GM06990 (cell line): ENCODE results near the gene TSPAN9.

Experiments used
- DNase-seq: peaks from one replicate; pipeline ENCODE4 v3.0.0-alpha.2; 2011; ENCODE audit not compliant: insufficient read length; ENCODE audit errors: extremely low read depth
- H3K27me3 ChIP-seq: replicated peaks from 2 replicates; pipeline ENCODE4 v1.6.0; 2011; ENCODE audit warnings: low read length; ENCODE audit not compliant: control insufficient read depth, insufficient read depth
- H3K36me3 ChIP-seq: 2 replicates; pipeline ENCODE4 v1.5.1; 2011; ENCODE audit warnings: low read length; ENCODE audit not compliant: control insufficient read depth, insufficient read depth
- H3K4me3 ChIP-seq: replicated peaks from 2 replicates; pipeline ENCODE4 v1.5.1; 2011; ENCODE audit warnings: low read depth, mild to moderate bottlenecking, control low read depth, low read length
- CTCF ChIP-seq: IDR thresholded peaks from 2 replicates; pipeline ENCODE4 v1.5.1; 2011; ENCODE audit warnings: low read length, control low read depth, mild to moderate bottlenecking, inconsistent platforms; ENCODE audit not compliant: insufficient read depth, poor library complexity, severe bottlenecking

TSPAN9 gene

GRCh38 chr12:3207175-3207574 is 130.0 kb downstream of the TSPAN9 start:
- H3K27me3 ChIP-seq = no peaks in the 10 kb centered on the region; the same call in 1 of the 2 replicates
- DNase-seq = no peak
- H3K4me3 ChIP-seq = no peak overlapping the region
- TF ChIP-seq CTCF = no peak
- no peaks in the 10 kb centered on the region for H3K36me3 ChIP-seq

DNA sequence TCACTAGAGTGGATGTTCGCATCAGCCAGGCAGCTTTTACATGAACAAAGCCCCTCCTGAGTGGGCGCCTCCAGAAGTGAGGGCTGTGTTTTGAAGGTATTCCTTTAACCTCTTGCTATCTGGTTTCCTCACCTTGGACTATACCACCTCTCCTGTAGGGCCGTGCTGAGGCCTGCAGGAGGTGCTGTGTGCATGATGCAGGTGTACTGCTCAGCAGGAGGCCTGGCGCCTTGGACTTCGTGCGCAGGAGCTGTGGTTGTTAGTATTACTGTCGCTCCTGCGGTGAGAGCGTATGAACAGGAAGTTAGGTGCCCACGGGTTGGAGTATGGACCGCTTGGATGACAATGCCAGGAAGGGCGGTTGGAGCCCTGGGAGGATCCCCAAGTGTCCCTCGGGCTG is 130.7 kb downstream of the TSPAN9 start:
- Histone ChIP-seq H3K36me3 (no peaks in the 10 kb centered on the region), H3K4me3 (no peak overlapping the region), H3K27me3 (no peaks in the 10 kb centered on the region; the same call in 1 of the 2 replicates)
- no peak for DNase-seq
- TF ChIP-seq CTCF = peak; percentile 45

- H3K4me3 ChIP-seq = no peak overlapping the region
- no peak for DNase-seq
- no peaks in the 10 kb centered on the region for H3K27me3 ChIP-seq
- H3K36me3 ChIP-seq = no peaks in the 10 kb centered on the region
- TF ChIP-seq CTCF = no peak
These were observed 136.0 kb downstream of the TSPAN9 start for GRCh38 chr12:3213188-3213587.

DNA sequence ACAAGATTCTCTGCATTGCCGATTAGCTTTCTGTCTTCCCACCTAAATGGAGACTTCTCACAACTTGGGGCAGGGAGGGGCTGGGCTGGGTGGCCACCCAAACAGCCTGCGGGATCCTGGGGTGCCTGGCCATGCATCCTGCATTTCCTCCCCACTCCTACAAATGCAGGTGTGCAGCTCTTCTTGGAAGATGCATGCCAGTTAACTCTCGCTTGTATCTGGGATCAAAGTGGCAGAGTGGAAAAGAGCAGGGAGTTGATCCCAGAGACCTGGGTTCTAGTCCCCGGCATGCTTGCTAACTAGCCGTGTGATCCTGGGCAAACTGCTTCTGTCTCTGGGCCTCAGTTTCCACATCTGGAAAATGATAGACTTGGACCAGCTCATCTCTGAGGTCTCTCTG is 136.6 kb downstream of the TSPAN9 start:
- no peaks in the 10 kb centered on the region for H3K27me3 ChIP-seq
- DNase-seq = no peak
- no peaks in the 10 kb centered on the region for H3K36me3 ChIP-seq
- no peak overlapping the region for H3K4me3 ChIP-seq
- TF ChIP-seq CTCF = no peak

GRCh38 chr12:3214526-3215365 is 137.6 kb downstream of the TSPAN9 start:
- Histone ChIP-seq H3K36me3 (no peaks in the 10 kb centered on the region), H3K4me3 (no peak overlapping the region), H3K27me3 (no peaks in the 10 kb centered on the region)
- no peak for TF ChIP-seq CTCF
- no peak for DNase-seq
